Activated naive CD8-positive, alpha-beta T cell treated with anti-CD3 and anti-CD28 coated beads, Interleukin-2, amount 10 ng/mL, durations not matched to agents 7 days and 5 days (primary cell): ENCODE results near the gene CPTP. TPM values are rescaled to one million over a fixed set of nuclear protein-coding genes. Genes with fewer than 3 reads are reported as not detected.

ENCODE experiments used
- ATAC-seq: fragments of 150-1000 bp; cut with Tn5 transposase; one replicate; pipeline ENCODE4 v1.10.0; 2021; ENCODE audit warnings: low read depth, moderate library complexity
- POLR2A ChIA-PET: fragments of 350-600 bp; sonication (Branson Sonifier 250); formaldehyde crosslinking; loops from one replicate; lab custom pipeline; 2021; ENCODE audit warnings: antibody characterized with exemption; lab: Charles Lee
- DNase-seq: peaks from one replicate; pipeline ENCODE4 v3.0.0; 2021
- H3K27ac Mint-ChIP-seq: one replicate; pipeline ENCODE4 v1.8.0; 2022; ENCODE audit warnings: mild to moderate bottlenecking, mixed read lengths
- H3K27me3 Mint-ChIP-seq: one replicate; pipeline ENCODE4 v1.8.0; 2022; ENCODE audit warnings: mild to moderate bottlenecking, moderate library complexity, mixed read lengths
- H3K36me3 Mint-ChIP-seq: one replicate; pipeline ENCODE4 v1.8.0; 2021; ENCODE audit warnings: mild to moderate bottlenecking, mixed read lengths
- H3K4me1 Mint-ChIP-seq: one replicate; pipeline ENCODE4 v1.8.0; 2021; ENCODE audit warnings: mixed read lengths
- H3K4me3 Mint-ChIP-seq: one replicate; pipeline ENCODE4 v1.8.0; 2022; ENCODE audit warnings: mild to moderate bottlenecking, moderate library complexity, mixed read lengths
- H3K9me3 Mint-ChIP-seq: one replicate; pipeline ENCODE4 v1.8.0; 2021; ENCODE audit warnings: mixed read lengths
- total RNA-seq, 2 experiments: library from RNA; stranded (reverse); gene quantifications; one replicate each; pipeline ENCODE4 v1.2.3, GENCODE V29; 2021

Gene CPTP
- total RNA-seq, 2 experiments from 2014 or later, result 19.3 TPM

DNA sequence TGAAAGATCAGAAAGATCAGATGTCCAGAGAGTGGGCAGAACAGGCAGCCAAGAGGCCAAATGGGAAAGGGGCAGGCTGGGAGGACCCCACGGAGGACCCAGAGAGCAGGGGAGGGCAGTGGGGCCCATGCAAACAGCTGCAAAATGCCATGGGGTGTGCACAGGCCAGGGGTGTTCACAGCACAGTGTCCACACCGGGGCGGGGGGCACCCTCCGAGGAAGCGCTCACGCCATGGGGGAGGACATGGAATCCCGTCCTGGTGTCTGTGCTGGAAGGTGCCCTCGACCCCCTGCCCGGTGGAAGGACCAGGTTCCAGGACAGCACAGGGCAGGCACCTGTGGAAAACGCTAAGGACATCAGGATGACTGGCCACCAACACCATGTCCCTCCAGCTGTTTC is 1.6 kb upstream of the CPTP start:
- POLR2A ChIA-PET, result no interaction called here
- Mint-ChIP-seq H3K4me3 (peak overlapping the region; percentile 93), H3K9me3 (no peaks in the 10 kb centered on the region), H3K36me3 (peaks cover 6% of the 10 kb centered on the region), H3K27me3 (no peaks in the 10 kb centered on the region), H3K4me1 (peaks cover 15% of the 10 kb centered on the region), H3K27ac (peak overlapping the region; percentile 94)
- ATAC-seq (no peak), DNase-seq (no peak)

DNA sequence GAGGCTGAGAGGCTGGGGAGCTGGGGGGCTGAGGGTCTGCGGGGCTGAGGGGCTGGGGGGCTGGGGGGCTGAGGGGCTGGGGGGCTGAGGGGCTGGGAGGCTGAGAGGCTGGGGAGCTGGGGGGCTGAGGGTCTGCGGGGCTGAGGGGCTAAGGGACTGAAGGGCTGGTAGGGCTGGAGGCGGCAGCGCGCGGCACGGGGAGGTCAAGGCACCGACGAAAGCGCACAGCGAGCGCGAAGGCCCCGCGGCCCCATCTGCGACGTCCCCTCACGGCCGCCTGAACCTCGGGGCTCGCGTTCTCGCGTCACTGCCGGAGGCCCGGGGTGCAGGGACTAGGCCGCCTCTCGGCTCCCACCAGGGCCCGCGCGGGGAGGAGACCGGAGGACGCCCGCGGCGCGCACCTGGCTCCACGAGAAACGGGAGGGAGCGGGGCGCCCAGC is 498 bp upstream of the CPTP start:
- H3K36me3 Mint-ChIP-seq, result peaks cover 5% of the 10 kb centered on the region
- no peak for DNase-seq
- no peaks in the 10 kb centered on the region for H3K27me3 Mint-ChIP-seq
- peak; percentile 33 for ATAC-seq
- peak overlapping the region; percentile 93 for H3K4me3 Mint-ChIP-seq
- peak overlapping the region; percentile 65 for H3K27ac Mint-ChIP-seq
- POLR2A ChIA-PET, result no interaction called here
- no peaks in the 10 kb centered on the region for H3K9me3 Mint-ChIP-seq
- H3K4me1 Mint-ChIP-seq, result peaks cover 15% of the 10 kb centered on the region

DNA sequence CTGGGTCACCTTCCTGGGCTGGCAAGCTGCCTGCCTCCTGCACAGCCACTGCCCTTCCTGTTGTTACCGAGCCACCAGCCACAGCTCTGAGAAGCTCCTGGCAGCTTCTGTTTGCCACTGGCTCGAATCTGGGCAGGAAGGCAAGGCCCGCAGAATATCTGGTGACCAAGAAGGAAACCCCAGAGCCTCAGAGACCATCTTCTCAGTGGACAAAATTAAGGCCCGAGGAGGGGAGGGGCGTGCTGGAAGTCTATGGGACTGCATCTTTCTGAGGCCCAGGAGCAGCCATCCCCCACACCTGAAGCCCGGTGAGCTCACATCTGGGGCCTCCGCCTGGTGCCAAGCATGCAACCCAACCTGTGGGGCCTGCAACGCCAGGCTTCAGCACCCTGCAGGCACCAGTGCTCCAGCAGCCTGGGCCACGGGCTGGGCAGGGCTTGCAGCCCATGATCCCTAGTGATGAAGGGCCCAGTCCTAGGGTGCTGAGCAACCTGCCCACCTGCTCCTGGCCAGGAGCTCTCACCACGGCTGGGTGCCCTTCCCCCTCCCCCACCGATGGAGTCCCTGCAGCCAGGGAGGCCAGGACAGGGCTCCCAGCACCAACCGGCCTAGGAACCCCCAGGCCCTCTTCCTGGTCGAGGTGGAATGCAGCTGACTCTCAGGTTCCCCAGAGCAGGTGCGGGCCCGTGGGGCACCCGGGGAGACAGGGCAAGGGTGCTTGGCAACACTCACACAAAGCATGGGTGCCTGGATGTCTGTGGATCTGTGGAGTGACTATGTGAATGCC is 879 bp downstream of the CPTP start:
- H3K27me3 Mint-ChIP-seq, result no peaks in the 10 kb centered on the region
- peak overlapping the region; percentile 76 for H3K4me3 Mint-ChIP-seq
- H3K9me3 Mint-ChIP-seq, result no peaks in the 10 kb centered on the region
- no peaks in the 10 kb centered on the region for H3K36me3 Mint-ChIP-seq
- POLR2A ChIA-PET, result interaction anchor here (0.8 to 1.3 kb wide), 4 partner anchors 11 to 74 kb away, joined by 3 read pairs; partner anchors contain the start of genes AURKAIP1, CCNL2 and UBE2J2
- peaks cover 15% of the 10 kb centered on the region for H3K4me1 Mint-ChIP-seq
- DNase-seq (no peak), ATAC-seq (no peak)
- peak overlapping the region; percentile 80 for H3K27ac Mint-ChIP-seq

DNA sequence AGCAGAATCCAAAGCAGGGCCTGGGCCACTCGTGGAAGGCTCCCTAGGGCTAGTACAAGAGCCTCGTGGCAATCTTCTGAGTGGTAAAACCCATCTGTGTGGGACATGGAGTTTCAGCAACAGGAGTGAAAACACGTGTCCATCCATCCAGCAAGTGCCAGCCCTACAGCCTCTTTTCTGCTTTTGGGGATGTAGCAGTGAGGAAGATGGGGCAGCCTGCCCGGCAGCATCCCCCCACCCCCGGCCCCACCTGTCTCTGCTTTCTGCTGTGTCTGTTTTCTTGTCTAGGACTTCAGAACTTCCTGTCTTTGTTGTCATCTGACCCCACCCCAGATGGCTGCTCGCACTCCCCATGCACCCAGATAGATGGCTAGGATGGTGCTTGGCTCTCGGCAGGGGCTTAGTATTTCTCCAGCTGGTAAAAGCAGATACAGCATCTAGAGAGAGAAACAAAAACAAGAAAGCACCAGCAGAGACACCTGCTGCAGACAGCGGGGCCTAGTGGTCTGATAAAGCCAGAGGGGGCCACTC is 1.5 kb downstream of the CPTP start:
- ATAC-seq, result no peak

DNA sequence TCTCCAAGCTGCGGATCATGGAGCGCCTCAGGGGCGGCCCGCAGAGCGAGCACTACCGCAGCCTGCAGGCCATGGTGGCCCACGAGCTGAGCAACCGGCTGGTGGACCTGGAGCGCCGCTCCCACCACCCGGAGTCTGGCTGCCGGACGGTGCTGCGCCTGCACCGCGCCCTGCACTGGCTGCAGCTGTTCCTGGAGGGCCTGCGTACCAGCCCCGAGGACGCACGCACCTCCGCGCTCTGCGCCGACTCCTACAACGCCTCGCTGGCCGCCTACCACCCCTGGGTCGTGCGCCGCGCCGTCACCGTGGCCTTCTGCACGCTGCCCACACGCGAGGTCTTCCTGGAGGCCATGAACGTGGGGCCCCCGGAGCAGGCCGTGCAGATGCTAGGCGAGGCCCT is 2.7 kb downstream of the CPTP start:
- H3K9me3 Mint-ChIP-seq, result no peaks in the 10 kb centered on the region
- H3K27me3 Mint-ChIP-seq, result no peaks in the 10 kb centered on the region
- peaks cover 11% of the 10 kb centered on the region for H3K4me1 Mint-ChIP-seq
- POLR2A ChIA-PET, result no interaction called here
- no peak overlapping the region for H3K4me3 Mint-ChIP-seq
- no peak overlapping the region for H3K27ac Mint-ChIP-seq
- DNase-seq, result no peak
- no peak for ATAC-seq
- no peaks in the 10 kb centered on the region for H3K36me3 Mint-ChIP-seq

More for the DNA sequence above, 1.5 kb downstream of the CPTP start:
- POLR2A ChIA-PET, result interaction anchor here (1.1 to 1.3 kb wide), 2 partner anchors 12 to 49 kb away, joined by 3 read pairs; partner anchors contain the start of gene AURKAIP1
- DNase-seq, result no peak
- Mint-ChIP-seq H3K27ac (peak overlapping the region; percentile 80), H3K4me1 (peaks cover 15% of the 10 kb centered on the region), H3K4me3 (peak overlapping the region; percentile 76), H3K9me3 (no peaks in the 10 kb centered on the region), H3K27me3 (no peaks in the 10 kb centered on the region), H3K36me3 (no peaks in the 10 kb centered on the region)

DNA sequence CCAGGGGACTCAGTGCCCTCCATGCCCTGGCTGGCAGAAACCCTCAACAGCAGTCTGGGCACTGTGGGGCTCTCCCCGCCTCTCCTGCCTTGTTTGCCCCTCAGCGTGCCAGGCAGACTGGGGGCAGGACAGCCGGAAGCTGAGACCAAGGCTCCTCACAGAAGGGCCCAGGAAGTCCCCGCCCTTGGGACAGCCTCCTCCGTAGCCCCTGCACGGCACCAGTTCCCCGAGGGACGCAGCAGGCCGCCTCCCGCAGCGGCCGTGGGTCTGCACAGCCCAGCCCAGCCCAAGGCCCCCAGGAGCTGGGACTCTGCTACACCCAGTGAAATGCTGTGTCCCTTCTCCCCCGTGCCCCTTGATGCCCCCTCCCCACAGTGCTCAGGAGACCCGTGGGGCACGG is 3.7 kb downstream of the CPTP start:
- H3K27me3 Mint-ChIP-seq, result no peaks in the 10 kb centered on the region
- POLR2A ChIA-PET, result interaction anchor here (0.5 kb wide), 1 partner anchor 419 kb away, joined by 4 read pairs; no protein-coding TSS in a partner anchor
- DNase-seq, result no peak
- H3K4me3 Mint-ChIP-seq, result no peak overlapping the region
- no peaks in the 10 kb centered on the region for H3K9me3 Mint-ChIP-seq
- peaks cover 8% of the 10 kb centered on the region for H3K4me1 Mint-ChIP-seq
- no peak for ATAC-seq
- no peaks in the 10 kb centered on the region for H3K36me3 Mint-ChIP-seq
- H3K27ac Mint-ChIP-seq, result no peak overlapping the region

DNA sequence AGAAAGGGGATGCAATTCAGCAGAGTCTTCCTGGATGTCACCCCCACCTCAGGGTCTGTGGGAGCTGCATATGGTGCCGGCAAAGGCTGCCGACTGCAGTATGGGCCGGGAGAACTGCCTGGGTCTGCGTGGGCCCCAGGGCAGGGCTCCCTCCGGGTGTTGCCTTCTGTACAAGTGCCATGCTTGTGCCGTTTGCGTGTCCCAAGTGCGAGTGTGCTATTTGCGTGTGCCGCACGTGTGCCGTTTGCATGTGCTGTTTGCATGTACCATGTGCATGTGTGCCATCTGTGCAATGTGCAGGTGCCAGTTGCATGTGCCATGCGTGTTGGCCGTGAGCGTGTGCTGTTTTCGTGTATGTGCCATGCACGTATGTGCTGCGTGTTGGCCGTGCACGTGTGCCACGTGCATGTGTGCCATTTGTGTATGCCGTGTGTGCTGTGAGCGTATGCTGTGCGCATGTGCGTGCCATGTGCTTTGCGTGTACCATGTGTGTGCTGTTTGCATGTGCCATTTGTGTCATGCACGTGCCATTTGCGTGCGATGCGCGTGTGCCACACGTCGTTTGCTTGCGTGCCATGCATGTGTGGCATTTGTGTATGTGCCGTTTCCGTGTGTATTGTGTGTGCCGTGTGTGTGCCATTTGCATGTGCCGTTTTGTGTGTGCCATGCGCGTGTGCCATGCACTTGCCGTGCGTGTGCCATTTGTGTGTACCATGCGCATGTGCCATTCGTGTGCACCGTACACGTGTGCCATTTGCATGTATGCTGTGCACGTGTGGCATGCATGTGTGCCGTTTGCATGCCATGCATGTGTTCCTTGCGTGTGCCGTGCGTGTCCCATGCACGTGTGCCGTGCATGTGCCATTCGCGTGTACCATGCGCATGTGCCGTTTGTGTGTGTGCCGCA is 5.0 kb downstream of the CPTP start:
- ATAC-seq (no peak), DNase-seq (no peak)
- H3K4me1 Mint-ChIP-seq, result peaks cover 4% of the 10 kb centered on the region
- POLR2A ChIA-PET, result no interaction called here
- no peaks in the 10 kb centered on the region for H3K9me3 Mint-ChIP-seq
- no peak overlapping the region for H3K27ac Mint-ChIP-seq
- H3K4me3 Mint-ChIP-seq, result no peak overlapping the region
- H3K27me3 Mint-ChIP-seq, result no peaks in the 10 kb centered on the region
- no peaks in the 10 kb centered on the region for H3K36me3 Mint-ChIP-seq

DNA sequence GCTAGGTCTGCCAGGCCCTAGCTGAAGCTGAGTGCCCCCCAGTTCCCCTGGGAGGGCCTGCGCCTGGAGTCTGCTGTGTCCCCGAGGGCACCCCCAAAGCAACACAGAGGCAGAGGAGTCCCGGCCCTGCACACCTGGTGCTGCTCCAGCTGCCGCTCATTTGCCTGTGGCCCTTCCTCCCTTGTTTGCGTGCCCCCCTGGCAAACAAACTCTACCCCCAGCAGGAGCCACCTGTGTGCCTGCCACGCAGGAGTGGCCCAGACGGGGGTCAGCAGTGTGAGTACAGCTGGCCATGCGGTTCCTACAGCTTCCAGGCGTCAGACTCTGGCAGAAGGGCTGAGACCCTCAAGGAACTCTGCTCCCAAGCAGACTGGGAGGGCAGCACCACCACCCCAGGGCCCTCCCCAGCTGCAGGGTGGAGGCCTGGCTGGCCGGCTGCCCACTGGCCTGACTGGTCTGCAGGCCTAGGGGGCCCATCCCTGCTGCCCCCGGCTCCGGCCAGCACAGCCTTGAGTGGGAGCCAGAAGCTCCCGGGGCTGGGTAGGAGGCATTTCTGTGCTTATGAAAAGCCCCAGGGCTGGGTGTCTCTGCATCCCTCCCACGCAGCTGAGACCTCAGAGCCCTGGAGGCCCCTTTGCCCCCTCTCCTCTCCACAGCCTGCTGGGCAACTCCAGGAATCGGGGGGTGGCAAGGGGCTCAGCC is 5.9 kb downstream of the CPTP start:
- POLR2A ChIA-PET, result no interaction called here
- ATAC-seq, result no peak

DNA sequence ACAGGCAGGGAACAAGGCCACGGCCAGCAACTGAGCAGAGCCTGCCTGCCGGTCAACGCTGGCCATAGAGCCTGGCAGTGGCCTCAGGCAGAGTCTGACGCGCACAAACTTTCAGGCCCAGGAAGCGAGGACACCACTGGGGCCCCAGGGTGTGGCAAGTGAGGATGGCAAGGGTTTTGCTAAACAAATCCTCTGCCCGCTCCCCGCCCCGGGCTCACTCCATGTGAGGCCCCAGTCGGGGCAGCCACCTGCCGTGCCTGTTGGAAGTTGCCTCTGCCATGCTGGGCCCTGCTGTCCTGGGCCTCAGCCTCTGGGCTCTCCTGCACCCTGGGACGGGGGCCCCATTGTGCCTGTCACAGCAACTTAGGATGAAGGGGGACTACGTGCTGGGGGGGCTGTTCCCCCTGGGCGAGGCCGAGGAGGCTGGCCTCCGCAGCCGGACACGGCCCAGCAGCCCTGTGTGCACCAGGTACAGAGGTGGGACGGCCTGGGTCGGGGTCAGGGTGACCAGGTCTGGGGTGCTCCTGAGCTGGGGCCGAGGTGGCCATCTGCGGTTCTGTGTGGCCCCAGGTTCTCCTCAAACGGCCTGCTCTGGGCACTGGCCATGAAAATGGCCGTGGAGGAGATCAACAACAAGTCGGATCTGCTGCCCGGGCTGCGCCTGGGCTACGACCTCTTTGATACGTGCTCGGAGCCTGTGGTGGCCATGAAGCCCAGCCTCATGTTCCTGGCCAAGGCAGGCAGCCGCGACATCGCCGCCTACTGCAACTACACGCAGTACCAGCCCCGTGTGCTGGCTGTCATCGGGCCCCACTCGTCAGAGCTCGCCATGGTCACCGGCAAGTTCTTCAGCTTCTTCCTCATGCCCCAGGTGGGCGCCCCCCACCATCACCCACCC is 6.7 kb downstream of the CPTP start, which contains the start of gene TAS1R3:
TSS of gene TAS1R3 (plus strand) at position 213 of the 898 bp plus-strand sequence. CDS start at position 279, 66 bp downstream.
- Mint-ChIP-seq H3K4me1 (peaks cover under 1% of the 10 kb centered on the region), H3K36me3 (no peaks in the 10 kb centered on the region), H3K9me3 (no peaks in the 10 kb centered on the region), H3K27ac (no peak within 1 kb of the TSS), H3K4me3 (no peak within 1 kb of the TSS), H3K27me3 (no peaks in the 10 kb centered on the region)
- ATAC-seq (no peak), DNase-seq (no peak)
- POLR2A ChIA-PET, result no interaction called here

More for the DNA sequence above, 5.9 kb downstream of the CPTP start:
- no peaks in the 10 kb centered on the region for H3K36me3 Mint-ChIP-seq
- DNase-seq, result no peak
- H3K4me1 Mint-ChIP-seq, result peaks cover 4% of the 10 kb centered on the region
- H3K9me3 Mint-ChIP-seq, result no peaks in the 10 kb centered on the region
- H3K27me3 Mint-ChIP-seq, result no peaks in the 10 kb centered on the region
- H3K4me3 Mint-ChIP-seq, result no peak overlapping the region
- no peak overlapping the region for H3K27ac Mint-ChIP-seq

DNA sequence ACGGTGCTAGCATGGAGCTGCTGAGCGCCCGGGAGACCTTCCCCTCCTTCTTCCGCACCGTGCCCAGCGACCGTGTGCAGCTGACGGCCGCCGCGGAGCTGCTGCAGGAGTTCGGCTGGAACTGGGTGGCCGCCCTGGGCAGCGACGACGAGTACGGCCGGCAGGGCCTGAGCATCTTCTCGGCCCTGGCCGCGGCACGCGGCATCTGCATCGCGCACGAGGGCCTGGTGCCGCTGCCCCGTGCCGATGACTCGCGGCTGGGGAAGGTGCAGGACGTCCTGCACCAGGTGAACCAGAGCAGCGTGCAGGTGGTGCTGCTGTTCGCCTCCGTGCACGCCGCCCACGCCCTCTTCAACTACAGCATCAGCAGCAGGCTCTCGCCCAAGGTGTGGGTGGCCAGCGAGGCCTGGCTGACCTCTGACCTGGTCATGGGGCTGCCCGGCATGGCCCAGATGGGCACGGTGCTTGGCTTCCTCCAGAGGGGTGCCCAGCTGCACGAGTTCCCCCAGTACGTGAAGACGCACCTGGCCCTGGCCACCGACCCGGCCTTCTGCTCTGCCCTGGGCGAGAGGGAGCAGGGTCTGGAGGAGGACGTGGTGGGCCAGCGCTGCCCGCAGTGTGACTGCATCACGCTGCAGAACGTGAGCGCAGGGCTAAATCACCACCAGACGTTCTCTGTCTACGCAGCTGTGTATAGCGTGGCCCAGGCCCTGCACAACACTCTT is 7.6 kb downstream of the CPTP start:
- no peaks in the 10 kb centered on the region for H3K9me3 Mint-ChIP-seq
- no peak overlapping the region for H3K4me3 Mint-ChIP-seq
- POLR2A ChIA-PET, result no interaction called here
- no peaks in the 10 kb centered on the region for H3K36me3 Mint-ChIP-seq
- H3K27ac Mint-ChIP-seq, result no peak overlapping the region
- H3K4me1 Mint-ChIP-seq, result no peaks in the 10 kb centered on the region
- no peaks in the 10 kb centered on the region for H3K27me3 Mint-ChIP-seq
- no peak for DNase-seq
- no peak for ATAC-seq

DNA sequence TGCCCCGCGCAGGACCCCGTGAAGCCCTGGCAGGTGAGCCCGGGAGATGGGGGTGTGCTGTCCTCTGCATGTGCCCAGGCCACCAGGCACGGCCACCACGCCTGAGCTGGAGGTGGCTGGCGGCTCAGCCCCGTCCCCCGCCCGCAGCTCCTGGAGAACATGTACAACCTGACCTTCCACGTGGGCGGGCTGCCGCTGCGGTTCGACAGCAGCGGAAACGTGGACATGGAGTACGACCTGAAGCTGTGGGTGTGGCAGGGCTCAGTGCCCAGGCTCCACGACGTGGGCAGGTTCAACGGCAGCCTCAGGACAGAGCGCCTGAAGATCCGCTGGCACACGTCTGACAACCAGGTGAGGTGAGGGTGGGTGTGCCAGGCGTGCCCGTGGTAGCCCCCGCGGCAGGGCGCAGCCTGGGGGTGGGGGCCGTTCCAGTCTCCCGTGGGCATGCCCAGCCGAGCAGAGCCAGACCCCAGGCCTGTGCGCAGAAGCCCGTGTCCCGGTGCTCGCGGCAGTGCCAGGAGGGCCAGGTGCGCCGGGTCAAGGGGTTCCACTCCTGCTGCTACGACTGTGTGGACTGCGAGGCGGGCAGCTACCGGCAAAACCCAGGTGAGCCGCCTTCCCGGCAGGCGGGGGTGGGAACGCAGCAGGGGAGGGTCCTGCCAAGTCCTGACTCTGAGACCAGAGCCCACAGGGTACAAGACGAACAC is 8.3 kb downstream of the CPTP start:
- Mint-ChIP-seq H3K4me1 (no peaks in the 10 kb centered on the region), H3K36me3 (no peaks in the 10 kb centered on the region), H3K4me3 (no peak overlapping the region), H3K27ac (no peak overlapping the region), H3K9me3 (no peaks in the 10 kb centered on the region), H3K27me3 (no peaks in the 10 kb centered on the region)
- DNase-seq, result no peak
- POLR2A ChIA-PET, result no interaction called here
- no peak for ATAC-seq
